GM21723 (cell line): ENCODE results near the gene TST.

Experiments
- ATAC-seq: cut with Tn5 transposase; IDR thresholded peaks from one replicate; pipeline ENCODE4 v1.9.1; 2021; ENCODE audit warnings: mild to moderate bottlenecking, moderate library complexity; ENCODE audit not compliant: unreplicated experiment

TST gene

GRCh38 chr22:37016134-37016910, 2.9 kb downstream of the TST start:
- no peak for ATAC-seq

- no peak for ATAC-seq
Observed at GRCh38 chr22:37015587-37015878, 3.7 kb downstream of the TST start.

- no peak for ATAC-seq
Observed at GRCh38 chr22:37014835-37015586, 4.2 kb downstream of the TST start.

- ATAC-seq: no peak
Observed at GRCh38 chr22:37014415-37014806, 4.8 kb downstream of the TST start.

GRCh38 chr22:37012956-37013355, 6.3 kb downstream of the TST start:
- ATAC-seq: no peak

GRCh38 chr22:37012262-37012904, 6.9 kb downstream of the TST start:
- no peak for ATAC-seq

GRCh38 chr22:37011472-37011871, 7.8 kb downstream of the TST start:
- ATAC-seq: no peak

GRCh38 chr22:37010976-37011375, 8.3 kb downstream of the TST start:
- no peak for ATAC-seq

GRCh38 chr22:37010174-37010573, 9.1 kb downstream of the TST start:
- no peak for ATAC-seq

GRCh38 chr22:37009490-37009889, 9.8 kb downstream of the TST start:
- ATAC-seq: no peak

GRCh38 chr22:37008365-37008764, 10.9 kb downstream of the TST start:
- no peak for ATAC-seq

- ATAC-seq: no peak
Observed at GRCh38 chr22:37007651-37008050, 11.6 kb downstream of the TST start.

- no peak for ATAC-seq
Observed at GRCh38 chr22:37002633-37003032, 16.6 kb downstream of the TST start.

- no peak for ATAC-seq
Observed at GRCh38 chr22:37001826-37002225, 17.4 kb downstream of the TST start.

GRCh38 chr22:37000676-37001534, 18.3 kb downstream of the TST start:
- no peak for ATAC-seq

- ATAC-seq: no peak
Observed at GRCh38 chr22:36999463-36999862, 19.8 kb downstream of the TST start.

GRCh38 chr22:36998620-36999351, 20.5 kb downstream of the TST start:
- ATAC-seq: no peak

GRCh38 chr22:36997746-36998145, 21.5 kb downstream of the TST start:
- no peak for ATAC-seq

- ATAC-seq: no peak
Observed at GRCh38 chr22:36991206-36991605, 28.0 kb downstream of the TST start.

GRCh38 chr22:36990457-36990856, 28.8 kb downstream of the TST start:
- ATAC-seq: no peak
